ENCODE data around the gene RFX7. TPM values are rescaled to one million over a fixed set of nuclear protein-coding genes. Genes with fewer than 3 reads are reported as not detected.

The RFX7 gene
- total RNA-seq, 1 donor from 2014 or later: 17.2 TPM

DNA sequence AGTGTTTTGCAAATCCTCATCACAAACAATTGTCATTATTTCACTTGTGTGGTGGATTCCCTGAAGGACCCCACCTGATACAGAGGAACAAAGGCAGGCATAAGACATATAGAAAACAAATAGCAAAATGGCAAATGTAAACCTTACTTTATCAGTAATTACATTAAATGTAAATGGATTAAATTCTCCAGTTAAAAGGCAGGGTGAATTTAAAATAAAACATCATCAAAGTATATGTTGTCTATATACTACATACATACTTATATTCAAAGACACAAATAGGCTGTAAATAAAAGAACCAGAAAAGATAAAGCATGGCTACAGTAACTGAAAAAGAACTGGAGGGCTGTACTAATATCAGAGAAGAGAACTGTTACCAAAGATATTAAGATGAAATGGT is 117.3 kb downstream of the RFX7 start:
- peaks cover 15% of the 10 kb centered on the region for H3K9me3 ChIP-seq
- DNase-seq: no peak
- TF ChIP-seq, protein P1, sequence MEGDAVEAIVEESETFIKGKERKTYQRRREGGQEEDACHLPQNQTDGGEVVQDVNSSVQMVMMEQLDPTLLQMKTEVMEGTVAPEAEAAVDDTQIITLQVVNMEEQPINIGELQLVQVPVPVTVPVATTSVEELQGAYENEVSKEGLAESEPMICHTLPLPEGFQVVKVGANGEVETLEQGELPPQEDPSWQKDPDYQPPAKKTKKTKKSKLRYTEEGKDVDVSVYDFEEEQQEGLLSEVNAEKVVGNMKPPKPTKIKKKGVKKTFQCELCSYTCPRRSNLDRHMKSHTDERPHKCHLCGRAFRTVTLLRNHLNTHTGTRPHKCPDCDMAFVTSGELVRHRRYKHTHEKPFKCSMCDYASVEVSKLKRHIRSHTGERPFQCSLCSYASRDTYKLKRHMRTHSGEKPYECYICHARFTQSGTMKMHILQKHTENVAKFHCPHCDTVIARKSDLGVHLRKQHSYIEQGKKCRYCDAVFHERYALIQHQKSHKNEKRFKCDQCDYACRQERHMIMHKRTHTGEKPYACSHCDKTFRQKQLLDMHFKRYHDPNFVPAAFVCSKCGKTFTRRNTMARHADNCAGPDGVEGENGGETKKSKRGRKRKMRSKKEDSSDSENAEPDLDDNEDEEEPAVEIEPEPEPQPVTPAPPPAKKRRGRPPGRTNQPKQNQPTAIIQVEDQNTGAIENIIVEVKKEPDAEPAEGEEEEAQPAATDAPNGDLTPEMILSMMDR (IDR thresholded peaks at IDR 0.05): no peak
- intact Hi-C loops (cut with DNase I): no loop called here
- H3K27me3 ChIP-seq (ENCODE audit: low read depth): no peaks in the 10 kb centered on the region
- ATAC-seq: no peak
- no peaks in the 10 kb centered on the region for H3K4me1 ChIP-seq
- H3K4me3 ChIP-seq: no peak overlapping the region
- no peak overlapping the region for H3K27ac ChIP-seq
- peaks cover 7% of the 10 kb centered on the region for H3K36me3 ChIP-seq

DNA sequence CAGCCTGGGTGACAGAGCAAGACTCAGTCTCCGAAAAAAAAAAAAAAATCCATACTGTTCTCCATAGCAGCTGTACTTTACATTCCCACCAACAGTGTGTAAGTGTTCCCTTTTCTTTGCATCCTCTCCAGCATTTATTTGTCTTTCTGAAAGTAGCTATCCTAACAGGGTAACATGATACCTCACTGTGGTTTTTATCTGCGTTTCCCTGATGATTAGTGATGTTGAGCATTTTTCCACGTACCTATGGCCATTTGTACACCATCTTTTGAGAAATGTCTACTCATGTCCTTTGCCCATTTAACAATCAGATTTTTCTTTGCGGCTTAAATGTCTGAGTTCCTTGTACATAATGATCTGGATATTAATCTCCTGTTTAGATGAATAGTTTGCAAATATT is 119.3 kb downstream of the RFX7 start:
- H3K36me3 ChIP-seq: peaks cover 7% of the 10 kb centered on the region
- TF ChIP-seq, protein P1 (IDR thresholded peaks at IDR 0.05): no peak
- no peak overlapping the region for H3K4me3 ChIP-seq
- H3K4me1 ChIP-seq: no peaks in the 10 kb centered on the region
- no peak for ATAC-seq
- intact Hi-C loops (cut with DNase I): no loop called here
- DNase-seq: no peak
- no peak overlapping the region for H3K27ac ChIP-seq
- no peaks in the 10 kb centered on the region for H3K27me3 ChIP-seq (ENCODE audit: low read depth)
- H3K9me3 ChIP-seq: peaks cover 21% of the 10 kb centered on the region

DNA sequence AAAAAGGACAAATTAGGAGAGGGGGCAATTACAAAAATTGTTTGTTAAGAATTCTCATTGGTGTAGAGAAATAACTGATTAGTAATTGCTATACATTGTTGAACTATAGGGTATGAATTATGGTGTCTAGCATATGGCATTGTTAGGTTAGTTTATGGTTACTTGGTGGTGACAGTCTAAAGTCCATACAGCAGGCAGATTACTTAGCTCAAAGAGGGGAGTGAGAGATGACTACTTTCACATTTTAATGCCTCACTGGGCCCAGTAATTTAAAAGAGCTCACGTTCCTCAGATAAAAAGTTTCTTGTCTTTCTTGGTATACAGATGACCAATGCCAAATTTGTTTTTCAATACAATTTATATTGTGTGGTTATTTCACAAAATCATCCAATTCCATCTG is 137.8 kb downstream of the RFX7 start:
- no peak for ATAC-seq

DNA sequence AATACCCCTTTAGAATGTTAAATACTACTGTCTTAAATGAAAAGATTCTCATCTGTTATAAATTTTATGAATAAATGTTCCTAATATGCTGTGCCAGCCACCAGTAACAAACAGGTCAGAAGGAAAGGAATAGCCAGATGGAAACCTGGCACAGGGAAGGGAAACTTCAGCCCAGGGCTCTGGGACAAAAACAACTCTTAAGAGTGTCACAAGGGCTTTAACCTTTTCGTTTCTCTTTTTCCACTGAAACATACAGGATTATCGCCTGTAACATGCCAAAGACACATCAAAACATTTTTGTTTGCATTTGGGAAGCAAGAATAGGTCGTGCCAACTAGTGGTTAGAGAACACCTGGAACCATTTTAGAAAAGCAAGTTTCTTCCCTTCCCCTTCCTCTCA is 141.2 kb downstream of the RFX7 start:
- intact Hi-C loops (cut with DNase I): no loop called here
- TF ChIP-seq, protein P1 (IDR thresholded peaks at IDR 0.05): no peak
- Histone ChIP-seq H3K27ac (no peak overlapping the region), H3K9me3 (no peaks in the 10 kb centered on the region), H3K27me3 (ENCODE audit: low read depth) (no peaks in the 10 kb centered on the region), H3K4me3 (no peak overlapping the region), H3K36me3 (peaks cover 18% of the 10 kb centered on the region), H3K4me1 (no peaks in the 10 kb centered on the region)
- ATAC-seq (no peak), DNase-seq (no peak)

More for the DNA sequence above, 137.8 kb downstream of the RFX7 start:
- no peaks in the 10 kb centered on the region for H3K9me3 ChIP-seq
- no peak overlapping the region for H3K27ac ChIP-seq
- H3K36me3 ChIP-seq: peaks cover 8% of the 10 kb centered on the region
- no peak overlapping the region for H3K4me3 ChIP-seq
- TF ChIP-seq, protein P1 (IDR thresholded peaks at IDR 0.05): no peak
- no peaks in the 10 kb centered on the region for H3K4me1 ChIP-seq
- DNase-seq: no peak
- no peaks in the 10 kb centered on the region for H3K27me3 ChIP-seq (ENCODE audit: low read depth)
- intact Hi-C loops (cut with DNase I): no loop called here

DNA sequence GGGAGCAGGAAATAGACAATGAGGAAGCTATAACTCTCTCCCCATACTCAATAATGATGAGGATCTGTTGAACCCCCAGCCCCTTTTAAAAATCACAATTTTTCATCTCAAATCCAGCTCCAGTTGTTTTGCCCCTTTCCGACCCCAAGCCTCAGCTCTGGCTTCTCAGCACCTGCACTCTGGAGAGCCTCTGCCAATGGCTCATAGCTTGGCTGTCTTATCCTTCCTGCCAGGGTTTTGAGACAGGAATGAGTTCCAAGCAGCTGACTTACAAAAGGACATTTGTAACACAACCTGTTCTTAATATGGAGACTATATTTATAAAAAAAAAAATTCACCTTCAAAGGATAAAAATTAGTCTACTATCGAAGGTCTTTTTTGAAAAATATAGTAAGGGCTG is 144.4 kb downstream of the RFX7 start:
- DNase-seq: no peak
- Histone ChIP-seq H3K4me1 (no peaks in the 10 kb centered on the region), H3K27me3 (ENCODE audit: low read depth) (no peaks in the 10 kb centered on the region), H3K4me3 (no peak overlapping the region), H3K9me3 (no peaks in the 10 kb centered on the region), H3K36me3 (peaks cover 48% of the 10 kb centered on the region), H3K27ac (no peak overlapping the region)
- no peak for ATAC-seq
- intact Hi-C loops (cut with DNase I): no loop called here
- TF ChIP-seq, protein P1 (IDR thresholded peaks at IDR 0.05): no peak

All from lower lobe of right lung (tissue), 2 donors.